WTC11 (cell line): ENCODE measurements around the gene ANKRD33B. TPM values are rescaled to one million over a fixed set of nuclear protein-coding genes. Genes with fewer than 3 reads are reported as not detected.

Experiments used
- ATAC-seq: fragments of 200-7000 bp; cut with Tn5 transposase; 2 replicates; pipeline ENCODE4 v1.10.0; 2021; ENCODE audit warnings: mild to moderate bottlenecking, moderate library complexity
- CTCF ChIA-PET: fragments of 300-600 bp; sonication (Branson Sonifier 250); formaldehyde crosslinking; loops from one replicate; lab custom pipeline; 2021; ENCODE audit warnings: antibody characterized with exemption; lab: Charles Lee
- POLR2A ChIA-PET: fragments of 350-600 bp; sonication (Branson Sonifier 250); formaldehyde crosslinking; loops from one replicate; lab custom pipeline; 2021; ENCODE audit warnings: antibody characterized with exemption; lab: Charles Lee
- DNase-seq: peaks from one replicate; pipeline ENCODE4 v3.0.0; 2021; ENCODE audit warnings: low spot score
- H3K27ac Mint-ChIP-seq: 2 replicates; pipeline ENCODE4 v1.8.0; 2021; ENCODE audit warnings: mixed read lengths
- H3K27me3 Mint-ChIP-seq: 2 replicates; pipeline ENCODE4 v1.8.0; 2021; ENCODE audit warnings: low read depth, mild to moderate bottlenecking, moderate library complexity, mixed read lengths
- H3K36me3 Mint-ChIP-seq: 2 replicates; pipeline ENCODE4 v1.8.0; 2021; ENCODE audit warnings: mixed read lengths
- H3K4me1 Mint-ChIP-seq: 2 replicates; pipeline ENCODE4 v1.8.0; 2022; ENCODE audit warnings: mixed read lengths
- H3K4me3 Mint-ChIP-seq: 2 replicates; pipeline ENCODE4 v1.8.0; 2021; ENCODE audit warnings: mild to moderate bottlenecking, moderate library complexity, mixed read lengths
- H3K9me3 Mint-ChIP-seq: 2 replicates; pipeline ENCODE4 v1.8.0; 2021; ENCODE audit warnings: mixed read lengths
- ATF1 ChIP-seq: sonication (generic); formaldehyde crosslinking; IDR thresholded peaks from 2 replicates; pipeline ENCODE4 v1.8.1; 2023; ENCODE audit warnings: mild to moderate bottlenecking, moderate library complexity, missing genetic modification reagents
- CREB1 ChIP-seq: sonication (generic); formaldehyde crosslinking; IDR thresholded peaks from 2 replicates; pipeline ENCODE4 v1.8.0; 2023; ENCODE audit warnings: mild to moderate bottlenecking, missing genetic modification reagents
- FOXK1 ChIP-seq: sonication (generic); formaldehyde crosslinking; IDR thresholded peaks from 2 replicates; pipeline ENCODE4 v1.8.0; 2022; ENCODE audit warnings: mild to moderate bottlenecking, moderate library complexity, missing genetic modification reagents
- FOXP1 ChIP-seq: sonication (generic); formaldehyde crosslinking; IDR thresholded peaks from 2 replicates; pipeline ENCODE4 v1.8.0; 2022; ENCODE audit warnings: missing genetic modification reagents, mild to moderate bottlenecking, moderate library complexity, borderline replicate concordance
- IRF2 ChIP-seq: sonication (generic); formaldehyde crosslinking; IDR thresholded peaks from 2 replicates; pipeline ENCODE4 v1.8.0; 2022; ENCODE audit warnings: low read depth, missing genetic modification reagents, borderline replicate concordance
- MYBL2 ChIP-seq: sonication (generic); formaldehyde crosslinking; IDR thresholded peaks from 2 replicates; pipeline ENCODE4 v1.8.1; 2023; ENCODE audit warnings: mild to moderate bottlenecking, moderate library complexity, missing genetic modification reagents
- NFATC4 ChIP-seq: fragments of 250-450 bp; sonication (Bioruptor Pico); IDR thresholded peaks from 2 replicates; pipeline ENCODE4 v1.9.0; 2021; ENCODE audit warnings: mild to moderate bottlenecking
- NFE2L1 ChIP-seq: sonication (generic); formaldehyde crosslinking; IDR thresholded peaks from 2 replicates; pipeline ENCODE4 v1.8.1; 2023; ENCODE audit warnings: missing genetic modification reagents
- NFYB ChIP-seq: sonication (generic); formaldehyde crosslinking; conservative IDR thresholded peaks from 2 replicates; pipeline ENCODE4 v1.8.0; 2022; ENCODE audit warnings: low read depth, missing genetic modification reagents
- NR1H2 ChIP-seq: sonication (generic); formaldehyde crosslinking; IDR thresholded peaks from 2 replicates; pipeline ENCODE4 v1.9.0; 2021; ENCODE audit warnings: mild to moderate bottlenecking, moderate library complexity, missing genetic modification reagents
- OVOL2 ChIP-seq: fragments of 250-450 bp; sonication (Bioruptor Pico); IDR thresholded peaks from 2 replicates; pipeline ENCODE4 v1.9.0; 2021; ENCODE audit warnings: mild to moderate bottlenecking, borderline replicate concordance
- SOX15 ChIP-seq: fragments of 250-450 bp; sonication (Bioruptor Pico); IDR thresholded peaks from 2 replicates; pipeline ENCODE4 v1.9.0; 2021; ENCODE audit warnings: mild to moderate bottlenecking
- TEAD1 ChIP-seq: sonication (generic); formaldehyde crosslinking; IDR thresholded peaks from 2 replicates; pipeline ENCODE4 v1.8.0; 2022; ENCODE audit warnings: mild to moderate bottlenecking, missing genetic modification reagents
- ZNF232 ChIP-seq: sonication (generic); formaldehyde crosslinking; IDR thresholded peaks from 2 replicates; pipeline ENCODE4 v1.8.0; 2022; ENCODE audit warnings: mild to moderate bottlenecking, missing genetic modification reagents
- ZNF416 ChIP-seq: fragments of 250-450 bp; sonication (Bioruptor Pico); IDR thresholded peaks from 2 replicates; pipeline ENCODE4 v1.9.0; 2021; ENCODE audit warnings: mild to moderate bottlenecking, inconsistent platforms
- ZNF423 ChIP-seq: fragments of 250-450 bp; sonication (Bioruptor Pico); IDR thresholded peaks from 2 replicates; pipeline ENCODE4 v2.1.2; 2022; ENCODE audit warnings: mild to moderate bottlenecking, moderate library complexity
- total RNA-seq: library from RNA; stranded (reverse); gene quantifications from 3 replicates; pipeline ENCODE4 v1.2.3, GENCODE V29; 2021
- TF ChIP-seq, protein P1 (sequence below): fragments of 250-450 bp; sonication (Bioruptor Pico); conservative IDR thresholded peaks from 2 replicates; pipeline ENCODE4 v1.9.0; 2021; ENCODE audit warnings: mild to moderate bottlenecking
- TF ChIP-seq, protein P2 (sequence below): sonication (generic); formaldehyde crosslinking; IDR thresholded peaks from 2 replicates; pipeline ENCODE4 v1.8.1; 2023; ENCODE audit warnings: mild to moderate bottlenecking, missing genetic modification reagents, moderate library complexity
- TF ChIP-seq, protein P3 (sequence below): sonication (generic); formaldehyde crosslinking; conservative IDR thresholded peaks from 2 replicates; pipeline ENCODE4 v1.8.1; 2023; ENCODE audit warnings: mild to moderate bottlenecking, low read depth, missing genetic modification reagents, moderate library complexity
- TF ChIP-seq, protein P4 (sequence below): fragments of 250-450 bp; sonication (Bioruptor Pico); IDR thresholded peaks from 2 replicates; pipeline ENCODE4 v1.8.0; 2021; ENCODE audit warnings: mild to moderate bottlenecking
- TF ChIP-seq, protein P5 (sequence below): sonication (generic); formaldehyde crosslinking; IDR thresholded peaks from 2 replicates; pipeline ENCODE4 v1.8.1; 2022; ENCODE audit warnings: mild to moderate bottlenecking, moderate library complexity, missing genetic modification reagents
- TF ChIP-seq, protein P6 (sequence below): sonication (generic); formaldehyde crosslinking; IDR thresholded peaks from 2 replicates; pipeline ENCODE4 v1.8.1; 2022; ENCODE audit warnings: low read depth, missing genetic modification reagents, borderline replicate concordance
- TF ChIP-seq, protein P7 (sequence below): fragments of 250-450 bp; sonication (Bioruptor Pico); IDR thresholded peaks from 2 replicates; pipeline ENCODE4 v2.1.2; 2022; ENCODE audit warnings: mild to moderate bottlenecking, moderate library complexity

ANKRD33B gene
- total RNA-seq, 1 experiment from 2014 or later: 9.2 TPM

DNA sequence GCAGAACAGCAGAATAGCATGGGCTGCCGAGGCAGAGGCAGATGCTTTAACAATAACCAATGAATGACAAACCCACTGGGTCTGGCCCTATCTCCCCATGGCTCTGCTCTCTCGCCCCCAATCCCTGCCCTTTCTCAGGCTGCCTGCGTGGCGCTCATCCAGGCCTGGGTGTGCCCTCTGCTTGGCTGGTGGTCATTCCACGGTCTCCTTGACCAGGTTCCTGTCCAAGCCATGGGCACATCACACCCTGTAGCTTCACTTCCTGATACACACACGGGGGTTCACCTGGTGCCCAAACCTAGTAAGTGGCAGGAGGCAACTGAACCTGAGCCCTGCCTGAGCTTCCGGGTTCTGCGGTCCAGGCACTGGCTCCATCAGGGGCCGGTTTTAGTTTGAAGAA is 109.5 kb downstream of the ANKRD33B start:
- no peak for TF ChIP-seq IRF2 (CRISPR knock-in tag)
- TF ChIP-seq FOXK1 (CRISPR knock-in tag): no peak
- no peak for TF ChIP-seq ATF1 (CRISPR knock-in tag)
- TF ChIP-seq MYBL2: no peak
- TF ChIP-seq, protein P1, sequence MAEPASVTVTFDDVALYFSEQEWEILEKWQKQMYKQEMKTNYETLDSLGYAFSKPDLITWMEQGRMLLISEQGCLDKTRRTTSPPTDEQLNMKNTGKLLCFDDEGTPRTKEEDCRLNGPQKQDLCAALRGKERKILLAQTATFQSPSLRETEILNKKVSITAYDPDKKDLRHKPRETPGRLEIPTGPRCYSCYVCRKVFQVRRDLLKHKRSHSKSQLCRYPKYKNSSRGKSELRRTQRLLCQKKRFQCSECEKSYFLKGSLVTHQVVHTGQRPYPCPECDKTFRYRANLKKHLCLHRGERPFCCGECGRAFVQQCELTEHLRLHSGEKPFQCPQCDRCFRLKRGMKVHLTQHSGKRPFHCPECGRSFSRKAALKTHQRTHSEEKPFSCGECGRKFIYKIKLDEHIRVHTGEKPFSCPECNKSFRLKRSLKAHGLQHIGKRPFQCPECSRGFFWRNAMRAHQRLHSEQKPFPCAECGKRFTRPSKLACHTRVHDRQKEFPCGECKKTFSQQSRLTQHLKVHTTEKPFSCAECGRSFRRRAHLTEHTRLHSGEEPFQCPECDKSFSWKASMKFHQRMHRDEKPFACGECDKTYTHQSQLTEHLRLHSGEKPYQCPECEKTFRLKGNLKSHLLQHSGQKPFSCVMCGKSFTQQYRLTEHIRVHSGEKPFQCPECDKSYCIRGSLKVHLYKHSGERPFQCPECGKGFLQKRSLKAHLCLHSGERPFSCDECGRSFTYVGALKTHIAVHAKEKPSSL (CRISPR knock-in tag): no peak
- no peak for TF ChIP-seq SOX15 (CRISPR knock-in tag)
- no peak for TF ChIP-seq NFE2L1 (CRISPR knock-in tag)
- TF ChIP-seq, protein P2, sequence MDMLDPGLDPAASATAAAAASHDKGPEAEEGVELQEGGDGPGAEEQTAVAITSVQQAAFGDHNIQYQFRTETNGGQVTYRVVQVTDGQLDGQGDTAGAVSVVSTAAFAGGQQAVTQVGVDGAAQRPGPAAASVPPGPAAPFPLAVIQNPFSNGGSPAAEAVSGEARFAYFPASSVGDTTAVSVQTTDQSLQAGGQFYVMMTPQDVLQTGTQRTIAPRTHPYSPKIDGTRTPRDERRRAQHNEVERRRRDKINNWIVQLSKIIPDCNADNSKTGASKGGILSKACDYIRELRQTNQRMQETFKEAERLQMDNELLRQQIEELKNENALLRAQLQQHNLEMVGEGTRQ (CRISPR knock-in tag): no peak
- TF ChIP-seq ZNF423: no peak
- peaks cover 11% of the 10 kb centered on the region for H3K9me3 Mint-ChIP-seq
- CTCF ChIA-PET: interaction anchor here (1.0 kb wide), 1 partner anchor 46 kb away, joined by 4 read pairs; no protein-coding TSS in a partner anchor
- POLR2A ChIA-PET: no interaction called here
- DNase-seq: no peak
- no peaks in the 10 kb centered on the region for H3K4me1 Mint-ChIP-seq
- H3K27me3 Mint-ChIP-seq: no peaks in the 10 kb centered on the region; the same call in 1 of the 2 replicates
- H3K27ac Mint-ChIP-seq: no peak overlapping the region
- H3K36me3 Mint-ChIP-seq: peaks cover 10% of the 10 kb centered on the region
- no peak; the same call in 1 of the 2 replicates for ATAC-seq
- no peak overlapping the region for H3K4me3 Mint-ChIP-seq

- peaks cover 10% of the 10 kb centered on the region for H3K36me3 Mint-ChIP-seq
- no peak overlapping the region for H3K27ac Mint-ChIP-seq
- no peaks in the 10 kb centered on the region; the same call in 1 of the 2 replicates for H3K27me3 Mint-ChIP-seq
- ATAC-seq (no peak), DNase-seq (no peak)
- POLR2A ChIA-PET: no interaction called here
- TF ChIP-seq, protein P3, sequence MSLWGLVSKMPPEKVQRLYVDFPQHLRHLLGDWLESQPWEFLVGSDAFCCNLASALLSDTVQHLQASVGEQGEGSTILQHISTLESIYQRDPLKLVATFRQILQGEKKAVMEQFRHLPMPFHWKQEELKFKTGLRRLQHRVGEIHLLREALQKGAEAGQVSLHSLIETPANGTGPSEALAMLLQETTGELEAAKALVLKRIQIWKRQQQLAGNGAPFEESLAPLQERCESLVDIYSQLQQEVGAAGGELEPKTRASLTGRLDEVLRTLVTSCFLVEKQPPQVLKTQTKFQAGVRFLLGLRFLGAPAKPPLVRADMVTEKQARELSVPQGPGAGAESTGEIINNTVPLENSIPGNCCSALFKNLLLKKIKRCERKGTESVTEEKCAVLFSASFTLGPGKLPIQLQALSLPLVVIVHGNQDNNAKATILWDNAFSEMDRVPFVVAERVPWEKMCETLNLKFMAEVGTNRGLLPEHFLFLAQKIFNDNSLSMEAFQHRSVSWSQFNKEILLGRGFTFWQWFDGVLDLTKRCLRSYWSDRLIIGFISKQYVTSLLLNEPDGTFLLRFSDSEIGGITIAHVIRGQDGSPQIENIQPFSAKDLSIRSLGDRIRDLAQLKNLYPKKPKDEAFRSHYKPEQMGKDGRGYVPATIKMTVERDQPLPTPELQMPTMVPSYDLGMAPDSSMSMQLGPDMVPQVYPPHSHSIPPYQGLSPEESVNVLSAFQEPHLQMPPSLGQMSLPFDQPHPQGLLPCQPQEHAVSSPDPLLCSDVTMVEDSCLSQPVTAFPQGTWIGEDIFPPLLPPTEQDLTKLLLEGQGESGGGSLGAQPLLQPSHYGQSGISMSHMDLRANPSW: no peak
- CTCF ChIA-PET: interaction anchor here (1.0 kb wide), 1 partner anchor 47 kb away, joined by 4 read pairs; no protein-coding TSS in a partner anchor
- peaks cover 10% of the 10 kb centered on the region for H3K9me3 Mint-ChIP-seq
- H3K4me3 Mint-ChIP-seq: no peak overlapping the region
- no peaks in the 10 kb centered on the region for H3K4me1 Mint-ChIP-seq
Observed at GRCh38 chr5:10674096-10674495, 110.2 kb downstream of the ANKRD33B start.

- no peak overlapping the region for H3K4me3 Mint-ChIP-seq
- peaks cover 10% of the 10 kb centered on the region for H3K36me3 Mint-ChIP-seq
- H3K27me3 Mint-ChIP-seq: no peaks in the 10 kb centered on the region; the same call in 1 of the 2 replicates
- no peak overlapping the region for H3K27ac Mint-ChIP-seq
- CTCF ChIA-PET: interaction anchor here (1.7 kb wide), 1 partner anchor 15 kb away, joined by 7 read pairs; no protein-coding TSS in a partner anchor
- POLR2A ChIA-PET: no interaction called here
- H3K9me3 Mint-ChIP-seq: peaks cover 8% of the 10 kb centered on the region
- H3K4me1 Mint-ChIP-seq: no peaks in the 10 kb centered on the region
- no peak for ATAC-seq
- no peak for DNase-seq
- TF ChIP-seq, protein P4, sequence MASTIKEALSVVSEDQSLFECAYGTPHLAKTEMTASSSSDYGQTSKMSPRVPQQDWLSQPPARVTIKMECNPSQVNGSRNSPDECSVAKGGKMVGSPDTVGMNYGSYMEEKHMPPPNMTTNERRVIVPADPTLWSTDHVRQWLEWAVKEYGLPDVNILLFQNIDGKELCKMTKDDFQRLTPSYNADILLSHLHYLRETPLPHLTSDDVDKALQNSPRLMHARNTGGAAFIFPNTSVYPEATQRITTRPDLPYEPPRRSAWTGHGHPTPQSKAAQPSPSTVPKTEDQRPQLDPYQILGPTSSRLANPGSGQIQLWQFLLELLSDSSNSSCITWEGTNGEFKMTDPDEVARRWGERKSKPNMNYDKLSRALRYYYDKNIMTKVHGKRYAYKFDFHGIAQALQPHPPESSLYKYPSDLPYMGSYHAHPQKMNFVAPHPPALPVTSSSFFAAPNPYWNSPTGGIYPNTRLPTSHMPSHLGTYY (CRISPR knock-in tag): no peak
- TF ChIP-seq TEAD1 (CRISPR knock-in tag) (no peak), NR1H2 (CRISPR knock-in tag) (no peak), CREB1 (CRISPR knock-in tag) (no peak), OVOL2 (CRISPR knock-in tag) (no peak), NFYB (no peak), IRF2 (CRISPR knock-in tag) (no peak), ZNF416 (CRISPR knock-in tag) (no peak), NFATC4 (CRISPR knock-in tag) (no peak), FOXP1 (no peak), ZNF232 (CRISPR knock-in tag) (no peak)
- TF ChIP-seq, protein P5, sequence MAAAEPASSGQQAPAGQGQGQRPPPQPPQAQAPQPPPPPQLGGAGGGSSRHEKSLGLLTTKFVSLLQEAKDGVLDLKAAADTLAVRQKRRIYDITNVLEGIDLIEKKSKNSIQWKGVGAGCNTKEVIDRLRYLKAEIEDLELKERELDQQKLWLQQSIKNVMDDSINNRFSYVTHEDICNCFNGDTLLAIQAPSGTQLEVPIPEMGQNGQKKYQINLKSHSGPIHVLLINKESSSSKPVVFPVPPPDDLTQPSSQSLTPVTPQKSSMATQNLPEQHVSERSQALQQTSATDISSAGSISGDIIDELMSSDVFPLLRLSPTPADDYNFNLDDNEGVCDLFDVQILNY: no peak
- TF ChIP-seq, protein P6, sequence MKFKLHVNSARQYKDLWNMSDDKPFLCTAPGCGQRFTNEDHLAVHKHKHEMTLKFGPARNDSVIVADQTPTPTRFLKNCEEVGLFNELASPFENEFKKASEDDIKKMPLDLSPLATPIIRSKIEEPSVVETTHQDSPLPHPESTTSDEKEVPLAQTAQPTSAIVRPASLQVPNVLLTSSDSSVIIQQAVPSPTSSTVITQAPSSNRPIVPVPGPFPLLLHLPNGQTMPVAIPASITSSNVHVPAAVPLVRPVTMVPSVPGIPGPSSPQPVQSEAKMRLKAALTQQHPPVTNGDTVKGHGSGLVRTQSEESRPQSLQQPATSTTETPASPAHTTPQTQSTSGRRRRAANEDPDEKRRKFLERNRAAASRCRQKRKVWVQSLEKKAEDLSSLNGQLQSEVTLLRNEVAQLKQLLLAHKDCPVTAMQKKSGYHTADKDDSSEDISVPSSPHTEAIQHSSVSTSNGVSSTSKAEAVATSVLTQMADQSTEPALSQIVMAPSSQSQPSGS (CRISPR knock-in tag): no peak
- TF ChIP-seq, protein P7, sequence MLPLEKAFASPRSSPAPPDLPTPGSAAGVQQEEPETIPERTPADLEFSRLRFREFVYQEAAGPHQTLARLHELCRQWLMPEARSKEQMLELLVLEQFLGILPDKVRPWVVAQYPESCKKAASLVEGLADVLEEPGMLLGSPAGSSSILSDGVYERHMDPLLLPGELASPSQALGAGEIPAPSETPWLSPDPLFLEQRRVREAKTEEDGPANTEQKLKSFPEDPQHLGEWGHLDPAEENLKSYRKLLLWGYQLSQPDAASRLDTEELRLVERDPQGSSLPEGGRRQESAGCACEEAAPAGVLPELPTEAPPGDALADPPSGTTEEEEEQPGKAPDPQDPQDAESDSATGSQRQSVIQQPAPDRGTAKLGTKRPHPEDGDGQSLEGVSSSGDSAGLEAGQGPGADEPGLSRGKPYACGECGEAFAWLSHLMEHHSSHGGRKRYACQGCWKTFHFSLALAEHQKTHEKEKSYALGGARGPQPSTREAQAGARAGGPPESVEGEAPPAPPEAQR (CRISPR knock-in tag): no peak
Observed at GRCh38 chr5:10674582-10674981, 110.7 kb downstream of the ANKRD33B start.
